DMS 273 (cell line): ENCODE data around the gene NPM1.
"Not testable (repeated sequence)": the region's sequence is repeated elsewhere in the genome, so short reads cannot be mapped to it uniquely, and the experiment has no call there.

Experiments
- DNase-seq: peaks from one replicate; lab custom pipeline; 2025; ENCODE audit not compliant: unreplicated experiment; lab: John Stamatoyannopoulos, UW

NPM1 gene

DNA sequence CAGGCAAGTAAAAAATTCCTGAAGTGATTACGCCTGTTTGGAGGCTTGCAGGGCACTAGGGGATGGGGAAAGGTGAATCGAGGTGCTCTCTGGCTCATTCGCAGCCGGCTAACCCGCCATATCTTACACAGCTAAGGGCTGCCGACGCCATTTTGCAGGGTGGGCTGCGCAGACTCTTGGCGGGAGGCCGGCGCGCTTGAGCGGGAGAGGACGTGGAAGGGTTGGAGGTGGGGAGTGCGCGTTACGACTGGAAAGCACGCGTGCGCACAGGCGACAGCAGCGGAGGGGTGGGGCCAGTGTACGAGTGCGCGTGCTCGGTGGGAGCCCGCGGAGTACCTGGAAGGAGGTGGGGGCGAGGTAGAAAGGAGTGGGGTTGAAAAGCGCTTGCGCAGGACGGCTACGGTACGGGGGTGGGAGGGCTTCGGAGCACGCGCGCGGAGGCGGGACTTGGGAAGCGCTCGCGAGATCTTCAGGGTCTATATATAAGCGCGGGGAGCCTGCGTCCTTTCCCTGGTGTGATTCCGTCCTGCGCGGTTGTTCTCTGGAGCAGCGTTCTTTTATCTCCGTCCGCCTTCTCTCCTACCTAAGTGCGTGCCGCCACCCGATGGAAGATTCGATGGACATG, at the start of gene NPM1:
TSS of gene NPM1 (plus strand) at position 505 of the 625 bp plus-strand sequence. CDS start at position 605, 100 bp downstream.
- DNase-seq: peak; percentile 100

GRCh38 chr5:171340042-171340441, 47.6 kb upstream of the NPM1 start:
- no peak for DNase-seq

- DNase-seq: no peak
These were observed 47.2 kb upstream of the NPM1 start for GRCh38 chr5:171340491-171340890.

DNA sequence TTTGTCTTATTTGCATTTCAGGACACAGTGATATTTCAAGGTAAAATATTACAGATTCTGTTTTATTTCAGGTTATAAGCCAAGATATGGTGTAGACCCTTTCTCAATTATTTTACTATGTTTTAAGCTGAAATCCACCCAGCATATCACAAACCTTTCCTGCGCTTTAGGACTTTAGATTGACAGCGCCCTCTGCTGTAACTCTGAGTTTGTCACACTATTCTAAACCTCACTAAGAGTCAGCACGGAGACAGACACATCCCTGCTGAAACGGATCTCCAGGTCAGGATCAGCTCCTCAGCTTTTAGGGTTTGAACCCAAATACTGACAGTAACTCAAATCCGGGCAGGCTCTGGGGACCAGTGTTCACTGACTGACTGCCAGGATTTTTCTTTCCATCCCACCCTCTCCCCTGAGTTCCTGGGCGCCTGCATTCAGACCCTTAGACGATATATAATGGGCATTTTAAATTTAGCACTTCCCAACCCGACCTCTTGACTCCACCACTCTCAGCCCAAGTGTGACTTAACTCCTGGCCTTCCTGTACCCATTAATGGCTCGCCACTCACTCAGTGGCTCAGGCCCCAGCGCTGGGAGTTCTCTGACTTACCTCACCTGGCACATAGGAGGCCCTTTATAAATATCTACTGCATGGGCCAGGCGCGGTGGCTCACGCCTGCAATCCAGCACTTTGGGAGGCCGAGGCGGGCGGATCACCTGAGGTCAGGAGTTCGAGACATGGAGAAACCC, 45.1 kb upstream of the NPM1 start:
- peak; percentile 87 for DNase-seq

DNA sequence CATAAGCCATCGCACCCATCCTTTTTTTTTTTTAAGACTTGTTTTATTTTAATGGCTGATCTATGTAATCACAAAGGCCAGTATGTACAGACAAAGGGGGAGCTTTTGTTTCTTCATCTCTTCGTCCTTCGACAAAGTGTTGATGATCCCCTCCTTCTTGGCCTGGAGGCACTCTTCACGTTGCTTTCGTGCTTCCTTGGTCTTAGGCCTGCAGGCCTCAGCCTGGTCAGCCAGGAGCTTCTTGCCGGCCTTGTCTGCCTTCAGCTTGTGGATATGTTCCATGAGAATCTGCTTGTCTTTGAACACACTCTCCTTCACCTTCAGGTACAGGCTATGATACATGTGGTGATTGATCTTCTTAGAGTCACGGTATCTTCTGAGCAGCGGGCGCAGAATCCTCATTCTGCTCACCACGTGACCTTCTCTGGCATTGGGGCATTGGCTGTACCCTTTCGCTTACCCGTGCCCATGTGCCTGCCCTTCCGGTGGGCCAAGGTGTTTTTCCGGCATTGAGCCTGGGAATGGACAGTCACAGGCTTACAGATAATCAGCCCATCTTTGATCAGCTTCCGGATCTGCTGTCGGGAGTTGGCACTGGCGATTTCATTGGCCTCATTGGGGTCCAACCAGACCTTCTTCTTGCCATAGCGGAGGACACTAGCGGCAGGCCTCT, 42.6 kb upstream of the NPM1 start:
- no peak for DNase-seq

- DNase-seq: no peak
These were observed 36.0 kb upstream of the NPM1 start for GRCh38 chr5:171351536-171352073.

DNA sequence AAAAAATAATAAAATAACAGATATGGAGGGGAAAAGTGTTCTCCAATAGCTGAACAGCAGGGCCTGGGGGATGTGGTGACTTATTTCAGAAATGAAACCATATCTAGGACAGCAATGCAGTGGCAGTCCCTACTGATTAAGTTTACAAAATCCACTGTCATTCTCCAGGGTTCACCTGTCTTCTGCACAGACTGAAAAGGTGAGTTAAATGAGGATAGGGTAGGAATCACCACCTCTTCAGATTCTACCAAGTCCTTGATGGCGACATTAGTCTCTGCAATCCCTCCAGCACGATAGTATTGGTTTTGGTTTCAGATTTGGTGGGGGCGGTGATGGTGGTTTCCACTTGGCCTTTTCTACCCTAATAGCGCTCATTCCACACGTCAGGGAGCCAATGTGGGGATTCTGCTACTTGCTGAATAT, 32.3 kb upstream of the NPM1 start:
- DNase-seq: no peak

- DNase-seq: peak; percentile 63
These were observed 29.8 kb upstream of the NPM1 start for GRCh38 chr5:171357843-171358242.

DNA sequence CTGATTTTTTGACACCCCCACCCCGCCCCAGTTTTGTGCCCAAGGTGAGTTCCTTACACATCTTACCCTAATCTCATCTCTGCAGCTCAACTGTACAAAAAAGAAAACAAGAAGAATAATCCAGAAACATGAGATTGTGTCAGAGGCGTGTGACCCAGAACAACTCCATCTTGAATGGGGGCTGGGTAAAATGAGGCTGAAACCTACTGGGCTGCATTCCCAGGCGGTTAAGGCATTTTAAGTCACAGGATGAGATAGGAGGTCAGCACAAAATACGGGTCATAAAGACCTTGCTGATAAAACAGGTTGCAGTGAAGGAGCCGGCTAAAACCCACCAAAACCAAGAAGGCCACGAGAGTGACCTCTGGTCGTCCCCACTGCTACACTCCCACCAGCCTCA, 26.5 kb upstream of the NPM1 start:
- not testable (repeated sequence) for DNase-seq

DNA sequence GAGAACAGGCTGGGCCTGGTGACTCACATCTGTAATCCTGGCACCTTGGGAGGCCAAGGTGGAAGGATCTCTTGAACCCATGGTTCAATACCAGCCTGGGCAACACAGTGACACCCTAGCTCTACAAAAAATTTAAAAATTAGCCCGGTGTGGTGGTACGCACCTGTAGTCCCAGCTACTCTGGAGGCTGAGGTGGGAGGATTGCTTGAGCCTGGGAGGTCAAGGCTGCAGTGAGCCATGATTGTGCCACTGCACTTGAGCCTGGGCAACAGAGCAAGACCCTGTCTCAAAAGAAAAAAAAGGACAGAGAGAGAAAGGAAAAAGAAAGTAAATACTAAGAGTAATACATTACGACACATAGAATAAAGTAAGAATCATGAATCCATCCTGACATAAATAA, 24.4 kb upstream of the NPM1 start:
- DNase-seq: not testable (repeated sequence)

DNA sequence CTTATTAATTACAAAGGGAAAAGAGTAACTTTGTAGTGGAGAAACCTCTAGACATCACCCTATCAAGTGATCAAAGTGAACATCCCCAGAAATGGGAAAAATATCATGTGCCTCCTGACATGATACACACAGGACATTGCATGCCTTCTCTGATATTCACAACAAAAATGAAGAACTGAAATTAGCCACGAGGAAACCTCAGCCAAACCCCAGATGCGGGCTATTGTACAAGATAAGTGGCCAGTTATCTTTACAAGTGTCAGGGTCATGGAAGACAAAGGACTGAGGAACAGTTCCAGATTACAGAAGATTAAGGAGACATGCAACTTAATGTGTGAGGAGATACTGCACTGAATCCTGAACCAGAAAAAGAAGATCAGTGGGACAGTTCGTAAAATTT, 23.8 kb upstream of the NPM1 start:
- no peak for DNase-seq

DNA sequence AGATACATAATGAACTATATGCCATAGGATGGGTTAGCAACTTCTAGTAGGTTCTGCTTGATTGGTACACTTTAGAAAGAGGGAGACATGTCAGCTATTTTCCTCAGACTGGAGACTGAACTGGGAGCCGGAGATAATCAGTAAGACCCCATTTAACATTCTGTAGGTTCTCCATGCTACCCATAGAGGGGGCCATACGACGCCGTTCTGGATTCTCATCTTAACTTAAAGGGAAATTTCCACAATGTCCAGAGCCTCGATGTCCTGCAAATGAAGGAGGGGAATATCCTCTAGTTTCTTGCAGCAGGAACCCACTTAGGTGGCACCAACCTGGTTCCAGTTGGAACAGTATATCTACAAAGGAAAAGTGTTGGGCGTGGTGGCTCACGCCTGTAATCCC, 22.3 kb upstream of the NPM1 start:
- DNase-seq: peak; percentile 51

DNA sequence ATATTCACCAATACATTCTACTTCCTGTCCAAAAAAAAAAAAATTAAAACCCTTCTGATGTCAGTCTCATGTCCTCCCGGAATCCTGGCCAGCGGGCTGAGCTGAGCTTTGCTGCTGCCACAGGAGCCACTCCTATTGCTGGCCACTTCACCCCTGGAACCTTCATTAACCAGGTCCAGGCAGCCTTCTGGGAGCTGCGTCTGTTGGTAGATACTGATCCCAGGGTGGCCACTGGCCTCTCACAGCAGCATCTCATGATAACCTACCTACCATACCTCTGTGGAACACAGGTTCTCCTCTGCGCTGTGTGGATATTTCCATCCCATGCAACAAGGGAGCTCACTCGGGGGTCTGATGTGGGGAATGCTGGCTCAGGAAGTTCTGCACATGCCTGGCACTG, 21.0 kb upstream of the NPM1 start:
- DNase-seq: no peak

DNA sequence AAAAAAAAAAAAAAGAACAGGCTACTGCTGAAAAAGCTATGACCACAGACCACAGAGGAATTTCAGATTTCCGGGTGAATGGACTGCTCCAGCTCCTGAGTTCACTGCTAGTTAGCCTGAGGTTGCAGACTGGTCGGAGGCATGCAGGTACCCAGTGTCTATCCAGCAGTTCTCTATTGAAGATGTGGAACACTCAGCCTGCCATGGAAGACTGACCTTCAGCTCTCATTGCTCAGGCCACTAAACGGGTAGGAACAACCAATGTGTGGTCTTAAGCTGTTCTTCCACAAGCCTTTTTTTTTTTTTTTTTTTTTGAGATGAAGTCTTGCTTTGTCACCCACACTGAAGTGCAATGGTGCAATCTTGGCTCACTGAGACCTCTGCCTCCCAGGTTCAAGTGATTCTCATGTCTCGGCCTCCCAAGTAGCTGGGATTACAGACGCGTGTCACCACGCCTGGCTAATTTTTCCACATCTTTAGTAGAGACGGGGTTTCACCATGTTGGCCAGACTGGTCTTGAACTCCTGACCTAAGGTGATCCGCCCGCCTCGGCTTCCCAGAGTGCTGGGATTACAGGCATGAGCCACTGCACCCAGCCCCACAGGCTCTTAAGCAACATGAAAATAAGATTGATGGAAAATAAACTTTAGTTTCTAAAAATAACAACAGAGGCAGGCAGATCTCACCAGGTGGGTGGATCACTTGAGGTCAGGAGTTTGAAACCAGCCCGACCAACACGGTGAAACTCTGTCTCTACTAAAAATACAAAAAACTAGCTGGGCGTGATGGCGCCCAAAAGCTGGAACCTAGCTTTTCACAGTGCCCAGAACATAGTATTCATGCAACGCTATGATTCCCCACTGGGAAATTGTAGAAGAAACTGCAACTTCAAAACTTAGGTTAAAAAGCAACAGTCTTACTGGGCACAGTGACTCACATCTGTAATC, 20.0 kb upstream of the NPM1 start:
- no peak for DNase-seq

DNA sequence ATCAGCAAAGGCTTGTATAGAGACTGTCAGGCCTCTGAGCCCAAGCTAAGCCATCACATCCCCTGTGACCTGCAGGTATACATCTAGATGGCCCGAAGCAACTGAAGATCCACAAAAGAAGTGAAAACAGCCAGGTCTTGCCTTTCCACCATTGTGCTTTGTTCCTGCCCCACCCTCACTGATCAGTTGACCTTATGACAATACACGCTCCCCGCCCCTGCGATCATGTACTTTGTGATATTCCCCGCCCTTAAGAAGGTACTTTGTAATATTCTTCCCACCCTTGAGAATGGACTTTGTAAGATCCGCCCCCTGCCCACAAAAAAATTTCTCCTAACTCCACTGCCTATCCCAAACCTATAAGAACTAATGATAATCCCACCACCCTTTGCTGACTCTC, 18.6 kb upstream of the NPM1 start:
- no peak for DNase-seq

GRCh38 chr5:171369898-171370297, 17.8 kb upstream of the NPM1 start:
- DNase-seq: no peak

GRCh38 chr5:171370881-171371280, 16.8 kb upstream of the NPM1 start:
- DNase-seq: peak; percentile 21

GRCh38 chr5:171371326-171371725, 16.3 kb upstream of the NPM1 start:
- no peak for DNase-seq

GRCh38 chr5:171379961-171380360, 7.7 kb upstream of the NPM1 start:
- no peak for DNase-seq

GRCh38 chr5:171384416-171384815, 3.2 kb upstream of the NPM1 start:
- DNase-seq: not testable (repeated sequence)

GRCh38 chr5:171384999-171385398, 2.6 kb upstream of the NPM1 start:
- DNase-seq: not testable (repeated sequence)
